ENCODE results near the gene GKAP1. TPM values are rescaled to one million over a fixed set of nuclear protein-coding genes. Genes with fewer than 3 reads are reported as not detected.
"Not testable (repeated sequence)": the region's sequence is repeated elsewhere in the genome, so short reads cannot be mapped to it uniquely, and the experiment has no call there.

Gene GKAP1
- polyA plus RNA-seq (2012; rRNA removed), result 1.7 and 1.8 TPM in 2 replicates
- 2.7 and 4.4 TPM in 2 replicates for polyA plus RNA-seq (2012; cell fraction: cytosol; rRNA removed)
- 2.3 and 2.8 TPM in 2 replicates for polyA plus RNA-seq (2012; cell fraction: nucleus; rRNA removed)

- peak within 1 kb of the TSS; percentile 66 to 69 for H3K4me3 ChIP-seq (ENCODE audit: low read depth in 2 of 2, low read length in 1 of 2)
- DNase-seq, result peak; percentile 90
- H3K9me2 ChIP-seq; H4K20me1 ChIP-seq (ENCODE audit: insufficient read depth); H3K27me3 ChIP-seq (ENCODE audit: insufficient read depth); CTCF ChIA-PET; H3K36me3 ChIP-seq (replicated peaks in 1 of 2; ENCODE audit: control insufficient read depth in 1 of 2, insufficient read depth in 2 of 2, low read length in 1 of 2); H3K4me1 ChIP-seq (ENCODE audit: control insufficient read depth in 1 of 2, insufficient read depth in 2 of 2, low read depth in 1 of 2, low read length in 1 of 2); H3K79me2 ChIP-seq (ENCODE audit: insufficient read depth); H3K9me3 ChIP-seq; POLR2A ChIA-PET: not testable (repeated sequence)
- peak within 1 kb of the TSS in 1 of 2 experiments; percentile 34; a peak in 1 of 4 replicates for H3K27ac ChIP-seq (ENCODE audit: low read depth in 2 of 2, low read length in 1 of 2)
- peak within 1 kb of the TSS; percentile 85 for H2AFZ ChIP-seq (ENCODE audit: low read depth)
- 4% methylated on average over 5 of the region's 103 CpGs for WGBS (ENCODE audit: low lambda C conversion rate)
- H3K9ac ChIP-seq, result peak within 1 kb of the TSS; percentile 67; the same call in 1 of the 2 replicates
- H3K4me2 ChIP-seq, result peak within 1 kb of the TSS; percentile 84
- peaks cover 11% of the 10 kb centered on the region for H3F3A ChIP-seq (replicated peaks; ENCODE audit: insufficient read depth)
Measured at GRCh38 chr9:83817356-83818278, at the start of gene GKAP1. TSS of gene GKAP1 (minus strand) at chr9:83817769. CDS start at chr9:83806517, 11,252 bp downstream.

- CTCF ChIA-PET; H3K36me3 ChIP-seq (replicated peaks in 1 of 2; ENCODE audit: control insufficient read depth in 1 of 2, insufficient read depth in 2 of 2, low read length in 1 of 2); H3K27ac ChIP-seq (ENCODE audit: low read depth in 2 of 2, low read length in 1 of 2); H3K9me2 ChIP-seq; H3K4me2 ChIP-seq; H2AFZ ChIP-seq (ENCODE audit: low read depth); H3K4me3 ChIP-seq (ENCODE audit: low read depth in 2 of 2, low read length in 1 of 2); H3K79me2 ChIP-seq (ENCODE audit: insufficient read depth); POLR2A ChIA-PET; H3K4me1 ChIP-seq (ENCODE audit: control insufficient read depth in 1 of 2, insufficient read depth in 2 of 2, low read depth in 1 of 2, low read length in 1 of 2); H3K27me3 ChIP-seq (ENCODE audit: insufficient read depth); H3K9me3 ChIP-seq; H3F3A ChIP-seq (replicated peaks; ENCODE audit: insufficient read depth); H3K9ac ChIP-seq; H4K20me1 ChIP-seq (ENCODE audit: insufficient read depth); DNase-seq: not testable (repeated sequence)
- 98% methylated on average over 7 of the region's 8 CpGs for WGBS (ENCODE audit: low lambda C conversion rate)
Measured at GRCh38 chr9:83849895-83850294, 32.3 kb upstream of the GKAP1 start.

DNA sequence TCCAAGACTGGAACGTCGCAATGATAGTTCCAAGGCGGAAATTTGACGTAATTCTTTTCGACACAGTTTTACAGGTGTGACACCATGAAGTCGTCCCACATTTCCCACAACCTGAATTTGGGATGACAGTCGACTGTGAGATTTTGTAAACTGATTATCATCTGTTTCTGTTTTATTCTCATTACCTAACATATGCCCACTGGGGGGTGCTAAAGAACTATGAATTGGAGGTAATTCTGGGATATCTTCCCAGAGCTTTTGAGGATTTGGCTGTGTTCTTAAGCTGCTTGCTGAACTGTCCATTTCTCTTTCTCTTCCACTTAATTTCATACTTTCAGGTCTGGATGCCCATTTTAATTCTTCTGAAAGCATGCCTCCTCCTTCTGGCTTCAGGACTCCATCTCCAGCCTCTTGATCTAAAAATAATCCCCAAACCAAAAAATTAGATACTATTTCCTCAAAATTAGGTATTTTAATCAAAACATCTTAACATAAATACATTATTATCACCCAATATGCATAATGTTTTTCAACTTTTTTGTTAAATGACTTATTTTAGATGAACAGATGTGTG, 19.6 kb upstream of the GKAP1 start:
- H3K9ac ChIP-seq; H3K4me2 ChIP-seq; H3K79me2 ChIP-seq (ENCODE audit: insufficient read depth); H3K27me3 ChIP-seq (ENCODE audit: insufficient read depth); H2AFZ ChIP-seq (ENCODE audit: low read depth); H3K9me3 ChIP-seq; H3K4me1 ChIP-seq (ENCODE audit: control insufficient read depth in 1 of 2, insufficient read depth in 2 of 2, low read depth in 1 of 2, low read length in 1 of 2); CTCF ChIA-PET; H3K4me3 ChIP-seq (ENCODE audit: low read depth in 2 of 2, low read length in 1 of 2); H3K9me2 ChIP-seq; H4K20me1 ChIP-seq (ENCODE audit: insufficient read depth); H3K27ac ChIP-seq (ENCODE audit: low read depth in 2 of 2, low read length in 1 of 2); DNase-seq; H3K36me3 ChIP-seq (replicated peaks in 1 of 2; ENCODE audit: control insufficient read depth in 1 of 2, insufficient read depth in 2 of 2, low read length in 1 of 2); POLR2A ChIA-PET; H3F3A ChIP-seq (replicated peaks; ENCODE audit: insufficient read depth): not testable (repeated sequence)
- TF ChIP-seq CTCF (IDR thresholded peaks at IDR 0.05) (peak; percentile 54), RAD21 (IDR thresholded peaks at IDR 0.05; ENCODE audit: low read length) (peak; percentile 24; the same call in 1 of the 2 replicates)
- WGBS (ENCODE audit: low lambda C conversion rate), result 52% methylated on average over 7 of the region's 7 CpGs

DNA sequence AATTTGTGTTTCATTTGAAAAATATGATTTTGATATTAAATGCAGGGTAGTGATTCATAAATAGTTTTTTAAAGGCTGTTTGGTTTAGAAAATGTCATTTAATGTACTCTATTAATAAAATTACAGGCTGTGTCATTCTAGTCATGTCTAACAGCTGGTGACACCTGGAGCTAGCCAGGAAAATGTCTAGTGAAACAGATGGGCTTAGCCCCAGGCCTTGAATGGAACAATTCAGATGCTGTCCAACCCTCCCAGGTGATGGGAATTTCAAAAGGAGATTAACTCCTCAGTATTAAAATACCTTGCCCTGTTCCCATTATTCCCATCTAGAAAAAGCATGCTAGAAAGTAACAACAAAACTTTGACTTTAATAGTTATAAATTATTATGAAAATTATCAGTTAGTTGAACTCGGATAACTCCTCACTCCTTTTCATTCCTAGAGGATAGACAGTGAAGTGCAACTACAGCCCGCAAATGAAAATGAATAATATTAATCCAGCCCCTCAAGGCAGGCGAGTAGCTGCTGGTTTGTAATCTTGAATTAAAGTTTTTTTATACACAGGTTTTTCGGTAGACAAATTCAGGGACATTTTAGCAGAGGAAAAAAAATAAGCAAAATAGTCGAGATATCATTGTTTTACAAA, 13.0 kb upstream of the GKAP1 start:
- H3F3A ChIP-seq (replicated peaks; ENCODE audit: insufficient read depth); CTCF ChIA-PET; H3K9me2 ChIP-seq; POLR2A ChIA-PET; H4K20me1 ChIP-seq (ENCODE audit: insufficient read depth); H3K4me1 ChIP-seq (ENCODE audit: control insufficient read depth in 1 of 2, insufficient read depth in 2 of 2, low read depth in 1 of 2, low read length in 1 of 2); H3K36me3 ChIP-seq (replicated peaks in 1 of 2; ENCODE audit: control insufficient read depth in 1 of 2, insufficient read depth in 2 of 2, low read length in 1 of 2); H2AFZ ChIP-seq (ENCODE audit: low read depth); DNase-seq; H3K27ac ChIP-seq (ENCODE audit: low read depth in 2 of 2, low read length in 1 of 2); H3K9ac ChIP-seq; H3K4me2 ChIP-seq; H3K79me2 ChIP-seq (ENCODE audit: insufficient read depth); H3K9me3 ChIP-seq; H3K4me3 ChIP-seq (ENCODE audit: low read depth in 2 of 2, low read length in 1 of 2); H3K27me3 ChIP-seq (ENCODE audit: insufficient read depth): not testable (repeated sequence)
- WGBS (ENCODE audit: low lambda C conversion rate), result 76% methylated on average over 5 of the region's 5 CpGs

All from SK-N-SH (cell line).